K562 (cell line): ENCODE measurements around the gene MARK4. TPM values are rescaled to one million over a fixed set of nuclear protein-coding genes. Genes with fewer than 3 reads are reported as not detected.

Experiments used
- ATAC-seq: fragments of 200-7000 bp; cut with Tn5 transposase; 3 replicates; pipeline ENCODE4 v1.9.1; 2020; ENCODE audit warnings: moderate library complexity
- BruUV-seq: library from RNA; stranded (reverse); fragments of 400-500 nt; replicated peaks from 2 replicates; lab custom pipeline; 2021; lab: Mats Ljungman, UMichigan
- CTCF ChIA-PET: fragments of 300-600 bp; formaldehyde crosslinking; extraction: SDS; loops from one replicate; lab custom pipeline; 2021; ENCODE audit warnings: low intra/inter-chr PET ratio; lab: Yijun Ruan, JAX
- POLR2A ChIA-PET: fragments of 300-600, 350-650 bp; sonication (Branson Sonifier 250); formaldehyde crosslinking; extraction: SDS; loops from one replicate; lab custom pipeline; 2021; ENCODE audit warnings: antibody characterized with exemption, inconsistent platforms; lab: Yijun Ruan, JAX
- DNase-seq, 4 experiments: peaks; one replicate each; pipeline versions ENCODE4 v3.0.0 to v3.0.0-alpha.2; 2011 to 2018; ENCODE audit warnings: low spot score in 3 of 4, mixed read lengths in 3 of 4; ENCODE audit errors: extremely low read depth in 1 of 4
- FAIRE-seq: peaks from 2 replicates; lab custom pipeline; 2011; peaks lifted over from hg19 to GRCh38; lab: Jason Lieb, UNC
- H2AFZ ChIP-seq: 2 replicates; pipeline ENCODE4 v1.6.0; 2011; ENCODE audit warnings: low read depth, low read length, control low read depth, inconsistent platforms
- H3K27ac ChIP-seq: fragments of 200-600 bp; 3 replicates; pipeline ENCODE4 v1.8.0; 2011; ENCODE audit warnings: low read depth, mild to moderate bottlenecking, control low read depth, inconsistent platforms, low read length, moderate library complexity, mixed read lengths; ENCODE audit errors: extremely low read depth
- H3K27me3 ChIP-seq, 2 experiments: fragments of 300-600 bp in 1 of 2; 2 replicates in 1 of 2; 3 replicates in 1 of 2; pipeline versions ENCODE4 v1.6.0 to v1.8.0; 2011; ENCODE audit warnings: inconsistent platforms in 2 of 2, low read length in 2 of 2, mild to moderate bottlenecking in 1 of 2, mixed read lengths in 1 of 2, moderate library complexity in 1 of 2; ENCODE audit not compliant: control insufficient read depth in 2 of 2, insufficient read depth in 2 of 2
- H3K36me3 ChIP-seq: fragments of 300-600 bp; 3 replicates; pipeline ENCODE4 v1.8.0; 2011; ENCODE audit warnings: mild to moderate bottlenecking, low read length, inconsistent platforms; ENCODE audit not compliant: control insufficient read depth, insufficient read depth
- H3K4me1 ChIP-seq, 2 experiments: fragments of 200-600 bp in 1 of 2; replicated peaks in 1 of 2; 2 replicates in 1 of 2; 3 replicates in 1 of 2; pipeline versions ENCODE4 v1.5.1 to v1.8.0; 2011; ENCODE audit warnings: inconsistent platforms in 2 of 2, low read length in 2 of 2, mild to moderate bottlenecking in 1 of 2, mixed read lengths in 1 of 2, moderate library complexity in 1 of 2; ENCODE audit not compliant: control insufficient read depth in 2 of 2, insufficient read depth in 2 of 2
- H3K4me2 ChIP-seq: 2 replicates; pipeline ENCODE4 v1.6.1; 2011; ENCODE audit warnings: low read length, control low read depth, inconsistent platforms, mixed read lengths; ENCODE audit not compliant: insufficient read depth
- H3K4me3 ChIP-seq: fragments of 200-600 bp; sonication (generic), shearing (Covaris generic); 2 replicates; pipeline ENCODE4 v1.5.1; 2016; ENCODE audit warnings: control low read depth, inconsistent platforms
- H3K79me2 ChIP-seq: fragments of 200-600 bp; 3 replicates; pipeline ENCODE4 v1.8.0; 2011; ENCODE audit warnings: low read length, inconsistent platforms; ENCODE audit not compliant: control insufficient read depth, insufficient read depth
- H3K9ac ChIP-seq, 2 experiments: 2 replicates each; pipeline versions ENCODE4 v1.6.0 to v1.6.1; 2011; ENCODE audit warnings: low read depth in 2 of 2, low read length in 2 of 2, control low read depth in 1 of 2, inconsistent platforms in 1 of 2, mild to moderate bottlenecking in 1 of 2, mixed read lengths in 1 of 2; ENCODE audit not compliant: insufficient read depth in 1 of 2
- H3K9me1 ChIP-seq: one replicate; pipeline ENCODE4 v1.6.0; 2011; ENCODE audit warnings: inconsistent platforms, mild to moderate bottlenecking, low read length, moderate library complexity; ENCODE audit not compliant: control insufficient read depth, insufficient read depth
- H3K9me3 ChIP-seq: replicated peaks from 2 replicates; pipeline ENCODE4 v1.5.1; 2011; ENCODE audit warnings: low read depth, low read length, inconsistent platforms; ENCODE audit not compliant: control insufficient read depth, insufficient read depth
- H4K20me1 ChIP-seq: replicated peaks from 2 replicates; pipeline ENCODE4 v1.6.1; 2011; ENCODE audit warnings: low read length, inconsistent platforms, mixed read lengths; ENCODE audit not compliant: control insufficient read depth, insufficient read depth
- DACH1 ChIP-seq: fragments of 450-650 bp; IDR thresholded peaks from 2 replicates; pipeline ENCODE4 v1.6.1; 2018; ENCODE audit not compliant: partially characterized antibody
- E2F3 ChIP-seq: fragments of 250-450 bp; sonication (Bioruptor Pico); IDR thresholded peaks from 2 replicates; pipeline ENCODE4 v1.4.0; 2020; ENCODE audit warnings: mild to moderate bottlenecking
- LCOR ChIP-seq: sonication (generic); formaldehyde crosslinking; IDR thresholded peaks from 2 replicates; pipeline ENCODE4 v1.8.0; 2022; ENCODE audit warnings: mild to moderate bottlenecking, missing genetic modification reagents
- RAD51 ChIP-seq: fragments of 450-650 bp; IDR thresholded peaks from 2 replicates; pipeline ENCODE4 v1.7.1; 2016; ENCODE audit warnings: low read depth, mild to moderate bottlenecking, borderline replicate concordance
- SLC30A9 ChIP-seq: fragments of 250-450 bp; sonication (Bioruptor Pico); IDR thresholded peaks from 2 replicates; pipeline ENCODE4 v1.8.0; 2022; ENCODE audit warnings: mild to moderate bottlenecking, moderate library complexity
- SREBF1 ChIP-seq: fragments of 150-350 bp; IDR thresholded peaks from 2 replicates; pipeline ENCODE4 v1.6.1; 2014; ENCODE audit warnings: antibody characterized with exemption, low read depth, low read length, borderline replicate concordance
- SREBF2 ChIP-seq: sonication (generic); formaldehyde crosslinking; IDR thresholded peaks from 2 replicates; pipeline ENCODE4 v1.4.0; 2020; ENCODE audit warnings: mild to moderate bottlenecking, missing genetic modification reagents
- SRSF7 ChIP-seq: fragments of 200-400 bp; formaldehyde crosslinking; optimal IDR thresholded peaks from 2 replicates; pipeline ENCODE3; 2017; ENCODE audit warnings: mild to moderate bottlenecking, low read depth, low read length
- THRAP3 ChIP-seq: fragments of 450-650 bp; IDR thresholded peaks from 2 replicates; pipeline ENCODE4 v1.6.1; 2016; ENCODE audit warnings: mild to moderate bottlenecking, inconsistent platforms, borderline replicate concordance
- TOE1 ChIP-seq, 2 experiments: fragments of 450-650 bp in 1 of 2; sonication (generic) in 1 of 2; formaldehyde crosslinking in 1 of 2; IDR thresholded peaks; 2 replicates each; pipeline versions ENCODE4 v1.7.1 to v1.8.0; 2016 to 2022; ENCODE audit warnings: borderline replicate concordance in 2 of 2, mild to moderate bottlenecking in 2 of 2, antibody characterized with exemption in 1 of 2, inconsistent platforms in 1 of 2, low read depth in 1 of 2, missing genetic modification reagents in 1 of 2, moderate library complexity in 1 of 2
- ZNF143 ChIP-seq: sonication (generic); formaldehyde crosslinking; IDR thresholded peaks from 2 replicates; pipeline ENCODE4 v1.9.0; 2022; ENCODE audit warnings: mild to moderate bottlenecking, missing genetic modification reagents
- ZNF347 ChIP-seq: fragments of 450-650 bp; formaldehyde crosslinking; IDR thresholded peaks from 2 replicates; pipeline ENCODE4 v1.4.0; 2020; ENCODE audit warnings: low read depth, mild to moderate bottlenecking, moderate library complexity
- WGBS: fragments of 100-300 bp; shearing (Covaris generic); methylation state at CpG from one replicate; pipeline ENCODE4 v1.1.6; 2016; ENCODE audit warnings: low coverage, mixed read lengths; ENCODE audit not compliant: insufficient coverage; ENCODE audit errors: missing lambda C conversion rate; 5-methylcytosine and 5-hydroxymethylcytosine counted together
- in situ Hi-C: fragments of 300-500 bp; cut with MboI; formaldehyde crosslinking; loops from 4 replicates; pipeline ENCODE4 v1.15.0; 2018; ENCODE audit warnings: inconsistent platforms, mixed read lengths
- intact Hi-C: fragments of 100-400 bp; cut with micrococcal nuclease; formaldehyde crosslinking; loops from 2 replicates; pipeline ENCODE4 v1.14.2; 2022
- polyA plus RNA-seq, 8 experiments: library from polyadenylated mRNA; depleted of rRNA in 4 of 8; stranded (reverse) in 5 of 8; unstranded in 3 of 8; fragments of >200 nt; fragmentation: Nextera tagmentation in 2 of 8; fragmentation: Illumina TruSeq in 1 of 8; extraction: Ambion mirVana in 2 of 8; extraction: Trizol in 1 of 8; gene quantifications; 2 replicates each; pipeline versions ENCODE4 v1.2.1 to v1.2.3, GENCODE V29; 2011 to 2014; ENCODE audit warnings: inconsistent platforms in 1 of 8, missing spikeins in 1 of 8
- total RNA-seq, 7 experiments: library from RNA; depleted of rRNA in 6 of 7; stranded (reverse); fragments of >200 nt in 6 of 7; fragmentation: Illumina TruSeq in 2 of 7; extraction: Trizol in 2 of 7; gene quantifications; 2 replicates each; pipeline versions ENCODE4 v1.2.1 to v1.2.3, GENCODE V29; 2011 to 2021; ENCODE audit warnings: low replicate concordance in 1 of 7
- TF ChIP-seq, protein P1 (sequence below): fragments of 450-650 bp; formaldehyde crosslinking; IDR thresholded peaks from 2 replicates; pipeline ENCODE4 v1.4.0; 2020; ENCODE audit warnings: mild to moderate bottlenecking, mixed read lengths
- TF ChIP-seq, protein P2 (sequence below): sonication (generic); formaldehyde crosslinking; IDR thresholded peaks from 2 replicates; pipeline ENCODE4 v1.5.0; 2020; ENCODE audit warnings: missing genetic modification reagents

MARK4 gene
- total and polyA plus RNA-seq, 9 of the 15 experiments (the other 6 are each of a cell fraction or from before 2014, with no cell fraction given): 0.52 to 29.4 (median 8.6) TPM

DNA sequence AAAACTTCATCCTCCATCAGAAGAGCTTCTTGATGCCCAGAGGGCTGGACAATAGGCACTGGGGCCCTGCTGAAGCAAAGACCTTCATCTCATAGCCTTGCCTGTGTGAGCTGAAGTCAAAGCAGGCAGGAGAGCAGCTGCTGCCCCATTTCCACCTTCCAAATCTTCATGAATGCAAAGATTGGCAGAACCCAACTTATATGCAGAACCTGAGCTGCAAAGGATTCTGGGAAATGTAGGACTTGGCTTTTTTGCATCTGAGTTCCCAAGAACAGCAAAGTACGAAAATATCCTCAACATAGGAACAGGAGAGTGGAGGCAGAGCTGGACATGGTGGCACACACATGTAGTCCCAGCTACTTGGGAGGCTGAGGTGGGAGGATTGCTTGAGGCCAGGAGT lies 40.8 kb downstream of the MARK4 start:
- no peaks in the 10 kb centered on the region for H4K20me1 ChIP-seq
- FAIRE-seq (no peak), DNase-seq (no peak), ATAC-seq (no peak)
- no peaks in the 10 kb centered on the region for H3K9me1 ChIP-seq
- no peaks in the 10 kb centered on the region for H3K79me2 ChIP-seq
- no peak overlapping the region for H3K4me2 ChIP-seq
- ChIA-PET CTCF (no interaction called here), POLR2A (interaction anchor here (0.7 to 2.0 kb wide), 4 partner anchors 9 to 173 kb away, joined by 3 to 6 read pairs (median 4); no protein-coding TSS in a partner anchor)
- no peak overlapping the region for H2AFZ ChIP-seq
- H3K27ac ChIP-seq: no peak overlapping the region
- intact Hi-C loops (no loop called here), in situ Hi-C loops (no loop called here)
- H3K4me3 ChIP-seq: no peak overlapping the region
- H3K27me3 ChIP-seq: no peaks in the 10 kb centered on the region
- no peak for TF ChIP-seq DACH1
- peak; percentile 60 for TF ChIP-seq ZNF143
- no peaks in the 10 kb centered on the region for H3K9me3 ChIP-seq
- H3K4me1 ChIP-seq: no peaks in the 10 kb centered on the region; a peak in 1 of 5 replicates
- WGBS: 92% methylated on average over 1 of the region's 1 CpG
- H3K9ac ChIP-seq: no peak overlapping the region
- no TSS peak for BruUV-seq
- peaks cover 13% of the 10 kb centered on the region; the same call in 2 of the 3 replicates for H3K36me3 ChIP-seq

DNA sequence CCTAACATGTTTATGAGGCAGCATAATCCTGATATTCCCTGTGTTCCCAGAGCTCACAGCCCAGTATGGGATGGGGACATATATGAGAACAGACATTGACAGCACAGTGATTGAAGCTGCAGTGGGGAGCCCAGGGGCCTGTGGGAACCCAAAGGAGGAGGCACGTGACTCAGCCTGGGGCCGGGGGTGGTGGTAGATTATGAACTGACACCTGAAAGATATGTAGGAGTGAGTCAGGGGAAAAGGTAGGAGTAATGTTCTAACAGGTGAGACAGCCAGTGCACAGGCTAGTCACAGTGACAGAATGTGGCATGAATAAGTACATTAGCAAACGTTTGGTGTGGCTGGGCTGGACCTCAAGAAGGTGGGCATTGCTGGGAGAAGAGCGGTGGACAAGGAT lies 42.6 kb downstream of the MARK4 start:
- 0 out of 4 replicates have a peak overlapping the region, but pooled peaks of 1 of the 2 experiments have one; percentile 42 for H3K9ac ChIP-seq
- H3K36me3 ChIP-seq: peaks cover 10% of the 10 kb centered on the region; the same call in 1 of the 3 replicates
- H3K4me3 ChIP-seq: no peak overlapping the region
- FAIRE-seq (peak; percentile 62), ATAC-seq (peak; percentile 65), DNase-seq (no peak)
- H3K27ac ChIP-seq: no peak overlapping the region
- no peaks in the 10 kb centered on the region; a peak in 1 of 5 replicates for H3K4me1 ChIP-seq
- no peaks in the 10 kb centered on the region for H4K20me1 ChIP-seq
- no peaks in the 10 kb centered on the region for H3K79me2 ChIP-seq
- no peaks in the 10 kb centered on the region for H3K27me3 ChIP-seq
- no peaks in the 10 kb centered on the region for H3K9me1 ChIP-seq
- no TSS peak for BruUV-seq
- POLR2A ChIA-PET: interaction anchor here (0.6 to 1.8 kb wide), 3 partner anchors 14 to 21 kb away, joined by 3 to 5 read pairs (median 3); no protein-coding TSS in a partner anchor
- CTCF ChIA-PET: no interaction called here
- no peaks in the 10 kb centered on the region for H3K9me3 ChIP-seq
- in situ Hi-C loops (no loop called here), intact Hi-C loops (no loop called here)
- H3K4me2 ChIP-seq: no peak overlapping the region
- 0% methylated on average over 3 of the region's 4 CpGs for WGBS
- H2AFZ ChIP-seq: no peak overlapping the region
- TF ChIP-seq, protein P1, sequence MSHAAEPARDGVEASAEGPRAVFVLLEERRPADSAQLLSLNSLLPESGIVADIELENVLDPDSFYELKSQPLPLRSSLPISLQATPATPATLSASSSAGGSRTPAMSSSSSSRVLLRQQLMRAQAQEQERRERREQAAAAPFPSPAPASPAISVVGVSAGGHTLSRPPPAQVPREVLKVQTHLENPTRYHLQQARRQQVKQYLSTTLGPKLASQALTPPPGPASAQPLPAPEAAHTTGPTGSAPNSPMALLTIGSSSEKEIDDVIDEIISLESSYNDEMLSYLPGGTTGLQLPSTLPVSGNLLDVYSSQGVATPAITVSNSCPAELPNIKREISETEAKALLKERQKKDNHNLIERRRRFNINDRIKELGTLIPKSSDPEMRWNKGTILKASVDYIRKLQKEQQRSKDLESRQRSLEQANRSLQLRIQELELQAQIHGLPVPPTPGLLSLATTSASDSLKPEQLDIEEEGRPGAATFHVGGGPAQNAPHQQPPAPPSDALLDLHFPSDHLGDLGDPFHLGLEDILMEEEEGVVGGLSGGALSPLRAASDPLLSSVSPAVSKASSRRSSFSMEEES (CRISPR knock-in tag): peak; percentile 23
- TF ChIP-seq E2F3 (no peak), SLC30A9 (CRISPR knock-in tag) (no peak), TOE1 (IDR thresholded peaks at IDR 0.05; ENCODE audit: borderline replicate concordance) (peak; percentile 42; the same call in 1 of the 2 replicates), TOE1 (CRISPR knock-in tag; IDR thresholded peaks at IDR 0.05; ENCODE audit: borderline replicate concordance, low read depth) (no peak), THRAP3 (no peak), ZNF347 (CRISPR knock-in tag) (no peak), SREBF1 (no peak), LCOR (CRISPR knock-in tag) (no peak), SRSF7 (no peak), SREBF2 (CRISPR knock-in tag) (no peak), RAD51 (peak; percentile 42; the same call in 1 of the 2 replicates)
- TF ChIP-seq, protein P2, sequence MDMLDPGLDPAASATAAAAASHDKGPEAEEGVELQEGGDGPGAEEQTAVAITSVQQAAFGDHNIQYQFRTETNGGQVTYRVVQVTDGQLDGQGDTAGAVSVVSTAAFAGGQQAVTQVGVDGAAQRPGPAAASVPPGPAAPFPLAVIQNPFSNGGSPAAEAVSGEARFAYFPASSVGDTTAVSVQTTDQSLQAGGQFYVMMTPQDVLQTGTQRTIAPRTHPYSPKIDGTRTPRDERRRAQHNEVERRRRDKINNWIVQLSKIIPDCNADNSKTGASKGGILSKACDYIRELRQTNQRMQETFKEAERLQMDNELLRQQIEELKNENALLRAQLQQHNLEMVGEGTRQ: peak; percentile 35
